HG03159 (cell line): ENCODE measurements around the gene CYP4F12.

ENCODE experiments used
- ATAC-seq: cut with Tn5 transposase; IDR thresholded peaks from one replicate; pipeline ENCODE4 v1.9.1; 2021; ENCODE audit warnings: mild to moderate bottlenecking, moderate library complexity; ENCODE audit not compliant: unreplicated experiment

CYP4F12 gene, protein sequence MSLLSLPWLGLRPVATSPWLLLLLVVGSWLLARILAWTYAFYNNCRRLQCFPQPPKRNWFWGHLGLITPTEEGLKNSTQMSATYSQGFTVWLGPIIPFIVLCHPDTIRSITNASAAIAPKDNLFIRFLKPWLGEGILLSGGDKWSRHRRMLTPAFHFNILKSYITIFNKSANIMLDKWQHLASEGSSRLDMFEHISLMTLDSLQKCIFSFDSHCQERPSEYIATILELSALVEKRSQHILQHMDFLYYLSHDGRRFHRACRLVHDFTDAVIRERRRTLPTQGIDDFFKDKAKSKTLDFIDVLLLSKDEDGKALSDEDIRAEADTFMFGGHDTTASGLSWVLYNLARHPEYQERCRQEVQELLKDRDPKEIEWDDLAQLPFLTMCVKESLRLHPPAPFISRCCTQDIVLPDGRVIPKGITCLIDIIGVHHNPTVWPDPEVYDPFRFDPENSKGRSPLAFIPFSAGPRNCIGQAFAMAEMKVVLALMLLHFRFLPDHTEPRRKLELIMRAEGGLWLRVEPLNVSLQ

DNA sequence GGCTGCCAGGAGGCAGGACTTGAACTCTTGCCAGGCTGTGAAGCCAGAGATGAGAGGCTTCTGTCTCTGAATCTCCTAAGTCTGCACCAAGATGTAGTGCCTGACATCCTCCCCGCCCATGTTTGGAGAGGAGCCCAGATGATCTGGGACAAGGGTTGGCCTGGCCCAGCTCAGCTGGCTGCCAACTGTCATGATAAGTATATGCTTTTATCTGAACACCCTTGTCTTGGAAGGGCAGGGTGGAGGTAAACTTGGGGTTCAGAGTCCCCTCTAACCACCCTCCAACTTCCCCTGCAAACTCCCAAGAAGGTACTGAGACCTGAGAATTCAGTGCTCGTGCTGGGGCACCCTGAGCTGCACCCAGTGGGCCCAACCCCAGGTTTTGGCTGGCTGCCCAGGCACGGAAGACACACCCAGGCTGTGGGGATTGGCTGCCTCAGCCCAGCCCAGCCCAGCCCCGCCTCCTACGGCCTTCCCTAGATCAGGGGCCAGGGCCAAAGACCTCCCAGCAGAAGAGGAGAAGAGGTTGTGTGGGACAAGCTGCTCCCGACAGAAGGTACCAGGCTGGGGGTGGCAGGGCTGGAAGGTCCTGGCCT, at the start of gene CYP4F12:
CYP4F12 (plus strand) TSS at position 508 of the 596 bp plus-strand sequence. CDS start 443 bp downstream, outside the sequence.
- ATAC-seq: no peak

DNA sequence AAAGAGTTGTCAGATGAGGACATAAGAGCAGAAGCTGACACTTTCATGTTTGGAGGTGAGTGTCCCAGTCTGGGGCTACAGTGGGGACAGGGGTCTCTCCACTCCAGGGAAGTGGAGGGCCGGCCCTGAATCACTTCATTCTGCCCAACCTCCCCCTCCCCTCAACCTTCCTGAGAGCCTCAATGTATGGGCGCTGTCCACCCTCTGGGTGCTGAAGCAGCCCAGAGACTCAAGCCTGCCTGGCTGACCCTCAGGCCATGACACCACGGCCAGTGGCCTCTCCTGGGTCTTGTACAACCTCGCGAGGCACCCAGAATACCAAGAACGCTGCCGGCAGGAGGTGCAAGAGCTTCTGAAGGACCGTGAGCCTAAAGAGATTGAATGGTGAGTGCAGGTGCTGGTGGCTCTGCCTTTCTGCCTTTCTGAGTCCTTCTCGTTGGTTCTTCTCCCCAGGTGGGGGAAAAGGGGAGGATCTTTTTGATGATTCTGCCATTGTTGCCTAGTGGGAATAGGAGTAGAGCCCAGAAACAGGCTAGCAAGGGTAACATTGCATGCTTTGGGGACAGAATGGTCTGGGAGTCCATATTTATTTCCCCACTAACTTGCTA, 49.1 kb upstream of the CYP4F12 start:
- ATAC-seq: no peak

DNA sequence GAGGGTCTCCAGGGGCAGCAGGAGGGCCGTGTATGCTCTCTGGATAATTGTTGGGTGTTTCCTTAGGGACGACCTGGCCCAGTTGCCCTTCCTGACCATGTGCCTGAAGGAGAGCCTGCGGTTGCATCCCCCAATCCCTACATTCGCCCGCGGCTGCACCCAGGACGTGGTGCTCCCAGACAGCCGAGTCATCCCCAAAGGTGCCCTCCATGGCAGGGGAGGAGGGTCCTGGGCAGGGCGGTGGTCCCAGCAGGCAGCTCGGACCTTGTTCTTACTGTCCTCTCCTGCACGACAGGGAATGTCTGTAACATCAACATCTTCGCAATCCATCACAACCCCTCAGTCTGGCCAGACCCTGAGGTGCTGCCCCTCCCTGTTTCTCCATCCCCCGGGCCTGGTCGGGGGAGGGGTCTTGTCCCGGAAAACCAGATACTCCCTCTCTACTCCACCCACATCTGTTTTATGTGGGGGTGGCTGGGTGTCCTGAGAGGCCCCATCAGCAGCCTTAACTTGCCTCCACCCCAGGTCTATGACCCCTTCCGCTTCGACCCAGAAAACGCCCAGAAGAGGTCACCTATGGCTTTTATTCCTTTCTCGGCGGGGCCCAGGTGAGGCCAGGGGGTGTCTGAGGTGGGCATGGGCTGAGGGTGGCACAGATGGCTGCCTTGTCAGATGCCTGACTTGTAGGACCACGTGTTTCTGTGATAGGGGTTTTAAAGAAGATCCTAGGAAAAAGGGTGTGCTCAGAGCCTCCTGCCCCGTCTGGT, 44.5 kb upstream of the CYP4F12 start:
- no peak for ATAC-seq

DNA sequence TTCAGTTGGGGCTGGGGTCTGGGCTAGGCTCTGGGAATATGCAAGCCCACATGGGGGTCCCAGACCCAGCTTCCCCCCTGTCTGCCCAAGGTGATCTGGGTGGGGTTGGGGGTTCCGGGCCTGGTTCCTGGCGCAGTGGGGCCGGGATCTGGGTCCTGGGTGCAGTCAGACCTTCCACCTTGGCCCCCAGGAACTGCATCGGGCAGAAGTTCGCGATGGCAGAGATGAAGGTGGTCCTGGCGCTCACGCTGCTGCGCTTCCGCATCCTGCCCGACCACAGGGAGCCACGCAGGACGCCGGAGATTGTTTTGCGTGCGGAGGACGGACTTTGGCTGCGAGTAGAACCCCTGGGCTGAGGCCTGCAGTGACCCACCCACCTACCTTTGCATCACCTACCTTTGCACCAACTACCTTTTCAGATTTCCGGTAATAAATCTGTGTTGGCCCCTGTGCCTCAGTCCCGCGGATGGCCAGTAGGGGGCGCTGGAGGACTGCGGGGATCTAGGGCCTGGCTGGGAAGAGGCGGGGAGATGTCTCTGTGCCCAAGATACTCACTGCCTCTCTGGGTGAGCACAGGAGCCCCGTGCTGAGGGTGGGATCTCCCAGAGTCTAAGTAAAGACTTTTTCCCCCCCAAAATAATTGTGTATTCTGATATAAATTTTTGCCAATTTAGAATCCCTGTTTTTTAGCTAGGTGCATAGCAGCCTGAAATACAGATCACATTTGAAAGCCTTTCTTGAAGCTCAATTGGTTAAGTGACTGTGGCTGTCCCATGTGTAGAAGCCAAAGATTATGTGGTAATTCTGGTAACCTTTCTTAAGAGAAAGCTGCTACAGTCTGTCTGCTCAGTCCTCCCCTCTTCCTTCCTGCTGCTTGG, 43.6 kb upstream of the CYP4F12 start:
- ATAC-seq: no peak

DNA sequence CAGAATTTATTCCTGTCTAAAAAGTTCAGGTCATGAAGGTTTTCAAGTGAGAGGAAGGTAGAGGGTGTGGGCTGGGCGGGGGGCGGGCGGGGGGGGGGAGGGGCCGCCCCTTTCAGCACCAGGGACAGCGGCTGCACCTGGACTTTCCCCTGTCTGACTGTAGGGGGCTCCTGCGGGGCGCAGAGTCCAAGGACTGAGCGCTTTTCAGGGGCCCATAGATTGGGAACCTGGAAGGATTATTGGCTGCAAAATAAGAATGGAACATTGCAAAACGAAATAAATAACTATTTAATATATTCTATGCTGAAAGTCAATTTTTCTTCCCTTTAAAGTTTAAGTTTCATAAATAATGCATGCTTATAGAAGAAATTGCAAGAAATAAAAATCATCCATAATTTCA, 41.1 kb upstream of the CYP4F12 start:
- ATAC-seq: no peak

DNA sequence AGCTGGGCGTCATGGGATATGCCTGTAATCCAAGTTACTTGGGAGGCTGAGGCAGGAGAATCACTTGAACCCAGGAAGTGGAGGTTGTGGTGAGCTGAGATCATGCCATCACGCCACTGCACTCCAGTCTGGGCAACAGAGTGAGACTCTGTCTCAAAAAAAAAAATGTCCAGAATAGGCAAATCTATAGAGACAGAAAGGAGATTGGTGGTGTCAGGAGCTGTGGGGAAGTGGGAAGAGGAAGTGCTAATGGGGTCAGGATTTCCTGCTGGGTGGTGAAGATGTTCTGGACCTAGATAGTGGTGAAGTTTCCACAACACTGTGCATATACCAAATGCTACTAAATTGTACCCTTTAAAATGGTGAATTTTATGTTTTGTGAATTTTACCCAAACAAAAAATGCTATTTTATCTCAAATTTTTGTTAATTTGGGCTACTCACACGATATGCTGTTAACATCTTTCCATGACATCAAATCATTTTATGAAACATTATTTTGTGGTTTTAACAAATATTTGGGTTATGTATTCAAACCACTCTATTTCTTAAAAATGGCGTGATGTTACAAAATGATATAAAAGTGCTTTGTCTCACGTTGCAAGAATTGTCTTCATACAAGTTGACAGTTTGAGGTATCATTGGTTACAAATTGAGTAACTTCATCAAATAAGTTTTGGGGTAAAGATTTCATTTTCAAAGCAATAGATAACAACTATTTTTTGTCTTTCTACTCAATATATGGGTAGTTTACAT, 39.6 kb upstream of the CYP4F12 start:
- no peak for ATAC-seq

DNA sequence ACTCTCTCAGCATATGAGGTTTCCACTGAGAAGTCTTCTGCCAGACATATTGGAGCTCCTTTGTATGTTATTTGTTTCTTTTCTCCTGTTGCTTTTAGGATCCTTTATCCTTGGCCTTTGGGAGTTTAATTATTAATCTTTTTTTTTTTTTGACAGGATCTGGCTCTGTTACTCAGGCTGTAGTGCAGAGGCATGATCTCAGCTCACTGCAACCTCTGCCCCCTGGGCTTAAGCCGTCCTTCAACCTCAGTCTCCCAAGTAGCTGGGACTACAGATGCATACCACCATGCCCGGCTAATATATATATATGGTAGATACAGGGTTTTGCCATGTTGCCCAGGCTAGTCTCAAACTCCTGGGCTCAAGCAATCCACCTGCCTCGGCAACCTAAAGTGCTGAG, 38.8 kb upstream of the CYP4F12 start:
- ATAC-seq: no peak

DNA sequence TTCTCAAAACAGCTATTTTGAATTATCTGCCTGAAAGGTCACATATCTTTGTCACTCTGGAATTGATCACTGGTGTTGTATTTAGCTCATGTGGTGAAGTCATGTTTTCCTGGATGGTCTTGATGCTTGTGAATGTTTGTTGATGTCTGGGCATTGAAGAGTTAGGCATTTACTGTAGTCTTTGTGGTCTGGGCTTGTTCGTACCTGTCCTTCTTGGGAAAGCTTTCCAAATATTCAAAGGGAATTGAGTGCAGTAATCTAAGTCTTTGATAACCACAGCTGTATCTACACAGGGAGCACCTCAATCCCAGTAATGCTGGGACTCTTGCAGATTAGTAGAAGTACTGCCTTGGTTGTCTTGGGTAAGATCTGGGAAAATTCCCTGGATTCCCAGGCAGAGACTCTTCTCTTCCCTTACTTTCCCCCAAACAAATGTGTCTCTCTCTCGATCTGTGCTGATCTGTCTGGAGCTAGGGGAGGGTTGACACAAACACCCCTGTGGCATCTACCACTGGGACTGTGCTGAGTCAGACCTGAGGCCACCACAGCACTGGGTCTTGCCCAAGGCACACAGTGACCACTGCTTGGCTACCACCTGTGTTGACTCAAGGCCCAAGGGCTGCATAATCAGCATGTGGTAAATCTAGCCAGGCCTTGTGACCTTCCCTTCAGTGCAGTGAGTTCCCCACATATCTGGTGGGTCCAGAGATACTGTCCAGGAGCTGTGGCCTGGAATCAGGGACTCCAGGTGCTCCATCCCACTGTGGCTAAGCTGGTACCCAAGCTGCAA, 37.7 kb upstream of the CYP4F12 start:
- ATAC-seq: no peak

DNA sequence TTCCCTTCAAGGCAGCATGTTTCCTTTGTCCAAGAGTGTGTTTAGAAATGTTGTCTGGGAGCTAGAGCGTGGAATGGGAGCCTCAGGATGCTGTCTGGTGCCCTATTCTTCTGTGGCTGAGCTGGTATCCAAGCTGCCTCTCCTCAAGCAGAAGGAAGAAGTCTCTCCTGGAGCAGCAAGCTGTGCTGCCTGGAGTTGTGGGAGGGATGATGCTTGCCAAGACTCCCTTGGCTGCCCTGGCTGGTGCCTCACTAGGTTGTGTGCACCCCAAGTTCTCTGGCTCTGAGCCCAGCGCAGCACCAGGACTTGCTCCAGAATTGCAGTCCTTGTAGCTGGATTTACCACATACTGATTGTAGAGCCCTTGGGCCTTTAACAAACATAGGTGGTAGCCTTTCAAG, 36.9 kb upstream of the CYP4F12 start:
- ATAC-seq: no peak

DNA sequence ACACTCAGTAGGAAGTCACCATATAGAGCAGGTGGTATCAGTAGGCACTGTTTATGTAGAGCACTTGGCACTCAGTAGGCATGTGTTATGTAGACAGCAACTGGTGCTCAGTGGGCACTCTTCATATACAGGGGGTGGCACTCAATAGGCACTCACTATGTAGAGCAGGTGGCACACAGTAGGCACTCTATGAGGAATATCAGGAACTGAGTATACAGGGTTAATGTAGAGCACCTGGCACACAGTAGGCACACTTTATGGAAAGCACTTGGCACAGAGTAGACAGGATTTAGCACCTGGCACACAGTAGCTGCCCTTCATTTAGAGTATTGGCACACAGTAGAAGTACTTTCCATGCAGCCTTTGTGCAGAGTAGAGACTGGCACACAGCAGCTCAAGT, 33.3 kb upstream of the CYP4F12 start:
- no peak for ATAC-seq

DNA sequence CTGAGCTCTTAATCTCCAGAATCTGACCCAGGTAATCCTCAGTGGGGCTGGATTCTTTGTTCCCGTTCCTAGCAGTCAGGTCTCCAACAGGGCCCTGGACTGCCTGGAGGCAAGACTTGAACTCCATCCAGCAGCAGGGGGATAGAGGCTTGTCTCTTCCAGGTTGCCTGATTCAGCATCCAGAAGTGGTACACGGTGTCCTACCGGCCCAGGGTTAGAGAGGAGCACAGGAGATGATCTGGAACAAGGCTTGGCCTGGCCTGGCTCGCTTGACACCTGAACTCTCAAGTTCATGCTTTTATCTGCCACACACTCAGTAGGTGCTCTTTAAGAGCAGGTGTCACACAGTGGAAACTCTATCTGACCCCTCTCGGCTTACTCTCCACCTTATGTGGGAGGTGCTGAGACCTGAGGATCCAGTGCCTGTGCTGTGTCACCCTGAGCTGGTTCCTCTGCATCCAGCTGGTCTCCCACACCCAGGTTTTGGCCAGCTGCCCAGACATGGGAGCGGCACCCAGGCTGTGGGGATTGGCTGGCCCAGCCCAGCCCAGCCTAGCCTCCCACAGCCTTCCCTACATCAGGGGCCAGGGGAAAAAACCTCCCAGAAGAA, 32.5 kb upstream of the CYP4F12 start, which contains the start of gene CYP4F3:
CYP4F3 (plus strand) TSS at position 604 of the 610 bp plus-strand sequence. CDS start 519 bp downstream, outside the sequence.
- no peak for ATAC-seq

DNA sequence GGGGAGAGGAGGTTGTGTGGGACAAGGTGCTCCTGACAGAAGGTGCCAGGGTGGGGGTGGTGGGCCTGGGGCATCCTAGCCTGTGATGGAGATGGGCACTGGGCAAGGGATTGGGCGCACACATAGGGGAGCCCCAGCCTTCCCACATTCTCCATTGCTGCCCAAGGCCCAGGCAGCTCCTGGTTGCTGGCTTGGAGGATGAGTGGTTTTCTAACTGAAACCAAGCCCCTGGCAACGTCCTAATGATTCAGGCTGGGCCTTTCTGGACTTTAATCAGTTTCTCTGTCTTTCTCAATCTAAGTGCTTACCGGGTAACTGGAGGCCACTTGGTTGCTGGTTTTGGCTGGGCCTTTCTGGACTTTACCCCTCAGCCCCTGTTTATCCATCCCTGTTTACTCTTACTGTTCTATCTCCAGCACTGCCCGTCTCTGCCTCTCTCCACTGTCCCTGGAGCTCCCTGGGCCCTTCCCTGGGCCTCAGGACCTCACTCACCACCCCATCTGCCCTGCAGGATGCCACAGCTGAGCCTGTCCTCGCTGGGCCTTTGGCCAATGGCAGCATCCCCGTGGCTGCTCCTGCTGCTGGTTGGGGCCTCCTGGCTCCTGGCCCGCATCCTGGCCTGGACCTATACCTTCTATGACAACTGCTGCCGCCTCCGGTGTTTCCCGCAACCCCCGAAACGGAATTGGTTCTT, 31.8 kb upstream of the CYP4F12 start:
- ATAC-seq: no peak

DNA sequence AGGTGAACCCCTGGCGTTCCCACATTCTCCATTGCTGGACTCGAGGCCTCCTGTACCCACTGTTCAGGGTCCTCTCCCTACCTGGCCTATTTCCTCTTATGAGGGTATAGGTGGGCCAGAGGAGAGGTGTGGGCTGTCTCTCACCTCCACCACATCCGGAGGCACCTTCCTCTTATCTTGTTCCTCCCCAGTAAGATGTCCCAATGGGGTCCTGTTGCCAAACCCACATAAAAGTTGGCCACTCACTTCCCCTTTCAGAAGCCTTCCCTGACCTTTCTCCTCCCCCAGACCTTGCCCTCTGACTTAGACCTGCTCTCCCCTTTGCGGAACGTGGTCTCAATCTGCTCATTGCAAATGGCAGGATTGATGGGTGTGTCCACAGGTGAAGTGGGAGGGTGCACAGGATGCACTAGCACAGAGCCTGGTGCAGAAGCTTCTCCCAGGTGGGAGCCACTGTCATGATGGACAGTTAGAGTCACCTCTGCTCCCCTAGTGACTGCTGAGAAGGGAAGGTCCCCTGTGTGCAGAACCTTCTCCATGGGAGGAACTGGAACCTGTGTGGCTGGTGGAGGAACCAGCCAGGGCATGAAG, 30.9 kb upstream of the CYP4F12 start:
- no peak for ATAC-seq

DNA sequence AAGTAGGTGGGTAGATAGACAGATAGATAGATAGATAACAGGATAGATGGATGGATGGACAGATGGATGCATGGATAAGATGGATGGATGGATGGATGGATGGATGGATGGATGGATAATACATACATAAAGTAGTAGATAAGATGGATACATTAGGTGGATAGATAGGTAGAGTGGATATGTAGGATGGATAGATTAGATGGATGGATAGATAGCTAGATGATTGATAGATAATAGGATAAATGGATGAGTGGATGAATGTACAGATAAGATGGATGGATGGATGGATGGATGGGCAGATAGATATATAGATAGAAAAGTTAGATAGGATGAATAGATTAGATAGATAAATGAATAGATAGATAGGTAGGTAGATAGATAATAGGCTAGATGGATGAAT, 30.1 kb upstream of the CYP4F12 start:
- ATAC-seq: no peak

DNA sequence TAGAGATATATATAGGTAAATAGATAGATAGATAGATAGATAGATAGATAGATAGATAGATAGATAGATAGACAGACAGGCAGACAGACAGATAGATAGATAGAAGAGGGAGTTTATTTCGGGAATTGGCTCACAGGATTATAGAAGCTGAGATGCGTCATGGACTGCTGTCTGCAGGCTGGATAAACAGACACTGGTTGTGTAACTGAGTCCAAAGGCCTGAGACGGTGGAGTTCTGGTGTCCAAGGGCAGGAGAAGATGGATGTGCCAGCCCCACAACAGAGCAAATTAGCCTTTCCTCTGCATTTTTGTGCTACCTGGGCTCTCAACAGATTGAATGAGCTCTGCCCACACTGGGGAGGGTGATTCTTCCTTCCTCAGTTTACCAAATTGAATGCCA, 29.5 kb upstream of the CYP4F12 start:
- no peak for ATAC-seq

DNA sequence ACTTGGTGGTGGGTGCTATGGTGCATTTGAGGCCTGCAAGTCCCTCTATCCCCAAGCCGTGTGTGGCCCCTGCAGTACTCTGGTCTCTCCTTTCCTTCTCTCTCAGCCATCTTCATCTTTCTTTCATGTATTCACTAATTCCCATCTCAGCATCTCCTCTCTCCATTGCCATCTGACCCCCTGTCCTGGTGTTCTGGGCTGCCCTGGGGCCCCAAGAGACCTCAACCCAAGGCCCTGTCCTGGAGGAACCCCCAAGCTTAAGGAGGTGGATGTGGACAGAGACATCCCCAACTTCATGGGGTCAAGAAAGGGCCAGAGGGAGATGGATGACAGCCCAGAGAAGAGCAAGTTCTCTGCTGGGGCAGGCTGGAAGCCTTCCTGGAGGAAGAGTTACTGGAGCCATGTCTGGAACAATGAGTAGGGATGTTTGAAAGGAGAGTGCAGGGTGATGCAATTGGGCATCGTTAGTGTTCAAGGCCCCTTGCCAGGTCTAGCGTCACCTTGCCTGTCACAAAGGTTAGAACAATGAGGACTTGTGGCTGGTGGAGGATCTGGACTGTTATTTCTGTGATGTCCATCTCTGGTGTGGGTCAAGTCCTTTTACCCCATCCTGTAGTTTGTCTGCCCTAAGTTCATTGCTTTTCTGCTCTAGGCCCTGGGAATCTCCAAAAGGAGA, 28.7 kb upstream of the CYP4F12 start:
- no peak for ATAC-seq

DNA sequence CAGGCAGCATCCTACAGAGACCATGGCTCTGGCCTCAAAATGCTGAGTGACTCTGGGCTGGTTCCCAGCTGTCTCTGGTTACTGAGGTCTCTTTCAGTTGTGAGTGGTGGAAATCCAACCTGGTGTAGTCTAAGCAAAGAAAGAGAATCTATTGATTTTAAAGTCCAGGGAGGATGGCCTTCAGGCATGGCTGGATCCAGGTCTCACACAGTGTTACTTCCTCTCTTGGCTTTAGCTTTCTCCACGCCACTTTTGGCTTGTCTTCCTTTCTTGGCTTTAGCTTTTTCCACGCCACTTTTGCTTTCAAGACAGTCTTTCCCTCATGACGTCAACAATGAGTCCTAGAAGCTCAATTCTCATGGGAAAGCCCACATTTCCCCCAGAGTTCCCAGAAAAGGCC, 28.1 kb upstream of the CYP4F12 start:
- no peak for ATAC-seq
